ENCODE data around the gene PDZD4.

DNA sequence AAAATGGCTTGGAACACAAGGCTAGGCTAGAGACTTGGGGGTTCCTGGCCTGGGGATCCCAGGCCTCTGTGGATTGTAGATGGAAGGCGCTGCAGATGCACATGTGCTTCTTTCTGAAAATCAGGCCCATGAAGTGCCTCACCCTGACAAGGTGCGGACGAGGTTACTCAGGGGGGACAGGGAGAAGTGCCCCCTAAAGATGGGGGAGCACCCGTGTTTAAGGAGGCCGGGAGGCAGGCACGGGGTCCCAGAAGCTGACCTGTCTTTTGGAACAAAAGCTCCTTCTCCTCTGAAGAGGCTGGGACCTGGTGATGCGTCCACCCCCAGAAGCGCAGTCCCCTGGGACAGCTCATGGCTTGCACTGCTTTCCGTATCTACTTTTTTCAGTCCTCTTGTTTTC lies 2.4 kb downstream of the PDZD4 start:
- no peak for TF ChIP-seq EZH2 (IDR thresholded peaks at IDR 0.05; ENCODE audit: low read length, unreplicated experiment)
- TF ChIP-seq, protein P1, sequence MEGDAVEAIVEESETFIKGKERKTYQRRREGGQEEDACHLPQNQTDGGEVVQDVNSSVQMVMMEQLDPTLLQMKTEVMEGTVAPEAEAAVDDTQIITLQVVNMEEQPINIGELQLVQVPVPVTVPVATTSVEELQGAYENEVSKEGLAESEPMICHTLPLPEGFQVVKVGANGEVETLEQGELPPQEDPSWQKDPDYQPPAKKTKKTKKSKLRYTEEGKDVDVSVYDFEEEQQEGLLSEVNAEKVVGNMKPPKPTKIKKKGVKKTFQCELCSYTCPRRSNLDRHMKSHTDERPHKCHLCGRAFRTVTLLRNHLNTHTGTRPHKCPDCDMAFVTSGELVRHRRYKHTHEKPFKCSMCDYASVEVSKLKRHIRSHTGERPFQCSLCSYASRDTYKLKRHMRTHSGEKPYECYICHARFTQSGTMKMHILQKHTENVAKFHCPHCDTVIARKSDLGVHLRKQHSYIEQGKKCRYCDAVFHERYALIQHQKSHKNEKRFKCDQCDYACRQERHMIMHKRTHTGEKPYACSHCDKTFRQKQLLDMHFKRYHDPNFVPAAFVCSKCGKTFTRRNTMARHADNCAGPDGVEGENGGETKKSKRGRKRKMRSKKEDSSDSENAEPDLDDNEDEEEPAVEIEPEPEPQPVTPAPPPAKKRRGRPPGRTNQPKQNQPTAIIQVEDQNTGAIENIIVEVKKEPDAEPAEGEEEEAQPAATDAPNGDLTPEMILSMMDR (conservative IDR thresholded peaks at IDR 0.05; ENCODE audit: low read depth, low read length): no peak
